Measurements from ENCODE around the gene CNTN5. TPM values are rescaled to one million over a fixed set of nuclear protein-coding genes. Genes with fewer than 3 reads are reported as not detected.

Gene CNTN5
- total RNA-seq, 2 experiments from 2014 or later, result not detected

GRCh38 chr11:99901175-99901574, 880.4 kb downstream of the CNTN5 start:
- no peaks in the 10 kb centered on the region for H3K4me1 Mint-ChIP-seq
- no peaks in the 10 kb centered on the region for H3K36me3 Mint-ChIP-seq (ENCODE audit: low read depth)
- no peak overlapping the region for H3K27ac Mint-ChIP-seq

GRCh38 chr11:99911116-99911515, 890.4 kb downstream of the CNTN5 start:
- Mint-ChIP-seq H3K4me1 (no peaks in the 10 kb centered on the region), H3K9me3 (peaks cover 2% of the 10 kb centered on the region), H3K27ac (no peak overlapping the region), H3K27me3 (no peaks in the 10 kb centered on the region), H3K36me3 (ENCODE audit: low read depth) (no peaks in the 10 kb centered on the region), H3K4me3 (no peak overlapping the region)
- ChIA-PET POLR2A (no interaction called here), CTCF (no interaction called here)
- DNase-seq, result no peak

More at GRCh38 chr11:99901175-99901574, 880.4 kb downstream of the CNTN5 start:
- H3K4me3 Mint-ChIP-seq, result no peak overlapping the region
- no peak for DNase-seq
- CTCF ChIA-PET, result no interaction called here
- POLR2A ChIA-PET, result no interaction called here
- peaks cover 19% of the 10 kb centered on the region for H3K9me3 Mint-ChIP-seq
- no peaks in the 10 kb centered on the region for H3K27me3 Mint-ChIP-seq

- Mint-ChIP-seq H3K4me3 (no peak overlapping the region), H3K4me1 (no peaks in the 10 kb centered on the region), H3K36me3 (ENCODE audit: low read depth) (no peaks in the 10 kb centered on the region), H3K27ac (no peak overlapping the region), H3K9me3 (peaks cover 24% of the 10 kb centered on the region), H3K27me3 (no peaks in the 10 kb centered on the region)
- DNase-seq, result no peak
- ChIA-PET CTCF (no interaction called here), POLR2A (no interaction called here)
Measured at GRCh38 chr11:99916078-99916477, 895.3 kb downstream of the CNTN5 start.

- Mint-ChIP-seq H3K4me3 (no peak overlapping the region), H3K4me1 (no peaks in the 10 kb centered on the region), H3K27me3 (no peaks in the 10 kb centered on the region), H3K36me3 (ENCODE audit: low read depth) (no peaks in the 10 kb centered on the region), H3K27ac (no peak overlapping the region), H3K9me3 (peaks cover 32% of the 10 kb centered on the region)
- DNase-seq, result no peak
- CTCF ChIA-PET, result no interaction called here
- POLR2A ChIA-PET, result no interaction called here
Measured at GRCh38 chr11:99918761-99919160, 898.0 kb downstream of the CNTN5 start.

GRCh38 chr11:99920956-99921355, 900.2 kb downstream of the CNTN5 start:
- Mint-ChIP-seq H3K36me3 (ENCODE audit: low read depth) (no peaks in the 10 kb centered on the region), H3K27me3 (no peaks in the 10 kb centered on the region), H3K9me3 (peaks cover 40% of the 10 kb centered on the region), H3K4me1 (no peaks in the 10 kb centered on the region), H3K27ac (no peak overlapping the region), H3K4me3 (no peak overlapping the region)
- CTCF ChIA-PET, result no interaction called here
- POLR2A ChIA-PET, result no interaction called here
- DNase-seq, result no peak

GRCh38 chr11:99925968-99926367, 905.2 kb downstream of the CNTN5 start:
- ChIA-PET CTCF (interaction anchor here (0.5 kb wide), 1 partner anchor 767 kb away, joined by 3 read pairs; no protein-coding TSS in a partner anchor), POLR2A (no interaction called here)
- no peak overlapping the region for H3K27ac Mint-ChIP-seq
- peaks cover 32% of the 10 kb centered on the region for H3K9me3 Mint-ChIP-seq
- H3K4me3 Mint-ChIP-seq, result no peak overlapping the region
- no peaks in the 10 kb centered on the region for H3K27me3 Mint-ChIP-seq
- no peaks in the 10 kb centered on the region for H3K4me1 Mint-ChIP-seq
- H3K36me3 Mint-ChIP-seq (ENCODE audit: low read depth), result no peaks in the 10 kb centered on the region
- DNase-seq, result no peak

GRCh38 chr11:99932684-99933083, 911.9 kb downstream of the CNTN5 start:
- DNase-seq, result no peak
- ChIA-PET POLR2A (no interaction called here), CTCF (no interaction called here)
- no peaks in the 10 kb centered on the region for H3K27me3 Mint-ChIP-seq
- H3K4me3 Mint-ChIP-seq, result no peak overlapping the region
- H3K27ac Mint-ChIP-seq, result no peak overlapping the region
- no peaks in the 10 kb centered on the region for H3K4me1 Mint-ChIP-seq
- H3K36me3 Mint-ChIP-seq (ENCODE audit: low read depth), result no peaks in the 10 kb centered on the region
- H3K9me3 Mint-ChIP-seq, result peaks cover 22% of the 10 kb centered on the region

- no peak overlapping the region for H3K4me3 Mint-ChIP-seq
- ChIA-PET POLR2A (no interaction called here), CTCF (no interaction called here)
- no peaks in the 10 kb centered on the region for H3K36me3 Mint-ChIP-seq (ENCODE audit: low read depth)
- H3K4me1 Mint-ChIP-seq, result no peaks in the 10 kb centered on the region
- H3K27me3 Mint-ChIP-seq, result no peaks in the 10 kb centered on the region
- H3K27ac Mint-ChIP-seq, result no peak overlapping the region
- H3K9me3 Mint-ChIP-seq, result peaks cover 19% of the 10 kb centered on the region
- DNase-seq, result no peak
Measured at GRCh38 chr11:99934008-99934407, 913.3 kb downstream of the CNTN5 start.

- ChIA-PET POLR2A (no interaction called here), CTCF (no interaction called here)
- no peak overlapping the region for H3K27ac Mint-ChIP-seq
- H3K27me3 Mint-ChIP-seq, result no peaks in the 10 kb centered on the region
- H3K4me1 Mint-ChIP-seq, result no peaks in the 10 kb centered on the region
- H3K9me3 Mint-ChIP-seq, result peaks cover 8% of the 10 kb centered on the region
- DNase-seq, result no peak
- H3K36me3 Mint-ChIP-seq (ENCODE audit: low read depth), result no peaks in the 10 kb centered on the region
- H3K4me3 Mint-ChIP-seq, result no peak overlapping the region
Measured at GRCh38 chr11:99937330-99937729, 916.6 kb downstream of the CNTN5 start.

GRCh38 chr11:99952816-99953215, 932.1 kb downstream of the CNTN5 start:
- no peak overlapping the region for H3K27ac Mint-ChIP-seq
- H3K4me1 Mint-ChIP-seq, result no peaks in the 10 kb centered on the region
- ChIA-PET CTCF (no interaction called here), POLR2A (no interaction called here)
- H3K9me3 Mint-ChIP-seq, result peaks cover 11% of the 10 kb centered on the region
- H3K27me3 Mint-ChIP-seq, result no peaks in the 10 kb centered on the region
- H3K4me3 Mint-ChIP-seq, result no peak overlapping the region
- no peak for DNase-seq
- H3K36me3 Mint-ChIP-seq (ENCODE audit: low read depth), result no peaks in the 10 kb centered on the region

- POLR2A ChIA-PET, result no interaction called here
- Mint-ChIP-seq H3K4me3 (no peak overlapping the region), H3K4me1 (no peaks in the 10 kb centered on the region), H3K27me3 (no peaks in the 10 kb centered on the region), H3K36me3 (ENCODE audit: low read depth) (no peaks in the 10 kb centered on the region), H3K27ac (no peak overlapping the region), H3K9me3 (peaks cover 20% of the 10 kb centered on the region)
- DNase-seq, result no peak
- CTCF ChIA-PET, result no interaction called here
Measured at GRCh38 chr11:99960536-99960935, 939.8 kb downstream of the CNTN5 start.

- no peak for DNase-seq
- peaks cover 17% of the 10 kb centered on the region for H3K9me3 Mint-ChIP-seq
- ChIA-PET POLR2A (no interaction called here), CTCF (no interaction called here)
- H3K4me1 Mint-ChIP-seq, result no peaks in the 10 kb centered on the region
- H3K27me3 Mint-ChIP-seq, result no peaks in the 10 kb centered on the region
- no peak overlapping the region for H3K27ac Mint-ChIP-seq
- H3K36me3 Mint-ChIP-seq (ENCODE audit: low read depth), result no peaks in the 10 kb centered on the region
- H3K4me3 Mint-ChIP-seq, result no peak overlapping the region
Measured at GRCh38 chr11:99968336-99968735, 947.6 kb downstream of the CNTN5 start.

GRCh38 chr11:99973993-99974392, 953.2 kb downstream of the CNTN5 start:
- no peaks in the 10 kb centered on the region for H3K27me3 Mint-ChIP-seq
- CTCF ChIA-PET, result no interaction called here
- no peak for DNase-seq
- no peak overlapping the region for H3K27ac Mint-ChIP-seq
- POLR2A ChIA-PET, result no interaction called here
- H3K4me1 Mint-ChIP-seq, result no peaks in the 10 kb centered on the region
- H3K9me3 Mint-ChIP-seq, result peaks cover 23% of the 10 kb centered on the region
- H3K4me3 Mint-ChIP-seq, result no peak overlapping the region
- no peaks in the 10 kb centered on the region for H3K36me3 Mint-ChIP-seq (ENCODE audit: low read depth)

- Mint-ChIP-seq H3K27ac (no peak overlapping the region), H3K4me1 (no peaks in the 10 kb centered on the region), H3K9me3 (peaks cover 16% of the 10 kb centered on the region), H3K4me3 (no peak overlapping the region), H3K27me3 (no peaks in the 10 kb centered on the region), H3K36me3 (ENCODE audit: low read depth) (no peaks in the 10 kb centered on the region)
- no peak for DNase-seq
- ChIA-PET CTCF (no interaction called here), POLR2A (no interaction called here)
Measured at GRCh38 chr11:99979042-99979441, 958.3 kb downstream of the CNTN5 start.
